Measurements from ENCODE around the gene SCML1. TPM values are rescaled to one million over a fixed set of nuclear protein-coding genes. Genes with fewer than 3 reads are reported as not detected.

The SCML1 gene
- total RNA-seq, 1 donor from 2014 or later, result 12.3 TPM

GRCh38 chrX:17798921-17799320 is 61.6 kb downstream of the SCML1 start:
- no peaks in the 10 kb centered on the region for H3K9me3 ChIP-seq
- no peak overlapping the region for H3K27ac ChIP-seq
- no peak overlapping the region for H3K4me3 ChIP-seq
- no peaks in the 10 kb centered on the region for H3K36me3 ChIP-seq
- no peak for TF ChIP-seq CTCF (IDR thresholded peaks at IDR 0.05)
- no peaks in the 10 kb centered on the region for H3K27me3 ChIP-seq
- H3K4me1 ChIP-seq, result no peaks in the 10 kb centered on the region
- no peak for DNase-seq
- no peak for ATAC-seq
- intact Hi-C loops (cut with DNase I), result no loop called here

- no peak overlapping the region for H3K27ac ChIP-seq
- intact Hi-C loops (cut with DNase I), result no loop called here
- no peak for TF ChIP-seq CTCF (IDR thresholded peaks at IDR 0.05)
- DNase-seq (no peak), ATAC-seq (no peak)
- H3K27me3 ChIP-seq, result no peaks in the 10 kb centered on the region
- no peaks in the 10 kb centered on the region for H3K9me3 ChIP-seq
- H3K36me3 ChIP-seq, result no peaks in the 10 kb centered on the region
- H3K4me1 ChIP-seq, result no peaks in the 10 kb centered on the region
- no peak overlapping the region for H3K4me3 ChIP-seq
Measured at GRCh38 chrX:17801431-17801830, 64.1 kb downstream of the SCML1 start.

GRCh38 chrX:17802756-17803155 is 65.5 kb downstream of the SCML1 start:
- no peaks in the 10 kb centered on the region for H3K4me1 ChIP-seq
- H3K9me3 ChIP-seq, result no peaks in the 10 kb centered on the region
- no peak for DNase-seq
- H3K36me3 ChIP-seq, result no peaks in the 10 kb centered on the region
- H3K27me3 ChIP-seq, result no peaks in the 10 kb centered on the region
- TF ChIP-seq CTCF (IDR thresholded peaks at IDR 0.05), result no peak
- no peak for ATAC-seq
- no peak overlapping the region for H3K27ac ChIP-seq
- intact Hi-C loops (cut with DNase I), result no loop called here
- no peak overlapping the region for H3K4me3 ChIP-seq

- no peak for TF ChIP-seq CTCF (IDR thresholded peaks at IDR 0.05)
- intact Hi-C loops (cut with DNase I), result no loop called here
- ATAC-seq (no peak), DNase-seq (no peak)
- Histone ChIP-seq H3K4me1 (no peaks in the 10 kb centered on the region), H3K4me3 (no peak overlapping the region), H3K27ac (no peak overlapping the region), H3K27me3 (no peaks in the 10 kb centered on the region), H3K9me3 (no peaks in the 10 kb centered on the region), H3K36me3 (no peaks in the 10 kb centered on the region)
Measured at GRCh38 chrX:17803449-17803848, 66.2 kb downstream of the SCML1 start.

Other genes with a start within 250 kb of the SCML1 start
- gene RAI2, start 123.8 kb downstream of the SCML1 start, total RNA-seq, result 32.1 TPM